ENCODE measurements around the gene PDE8A.
"Not testable (repeated sequence)": the region's sequence is repeated elsewhere in the genome, so short reads cannot be mapped to it uniquely, and the experiment has no call there.

The PDE8A gene

GRCh38 chr15:84988909-84989644, 7.4 kb downstream of the PDE8A start:
- no peak for DNase-seq (ENCODE audit: low read depth)

- no peak for DNase-seq (ENCODE audit: low read depth)
Measured at GRCh38 chr15:84990507-84990906, 8.9 kb downstream of the PDE8A start.

GRCh38 chr15:84991014-84991712, 9.5 kb downstream of the PDE8A start:
- no peak for DNase-seq (ENCODE audit: low read depth)

- DNase-seq (ENCODE audit: low read depth) = peak; percentile 33
Measured at GRCh38 chr15:84992157-84992944, 10.7 kb downstream of the PDE8A start.

- DNase-seq (ENCODE audit: low read depth) = no peak
Measured at GRCh38 chr15:84996055-84996454, 14.4 kb downstream of the PDE8A start.

GRCh38 chr15:84996714-84997113, 15.1 kb downstream of the PDE8A start:
- DNase-seq (ENCODE audit: low read depth) = not testable (repeated sequence)

- not testable (repeated sequence) for DNase-seq (ENCODE audit: low read depth)
Measured at GRCh38 chr15:84997214-84997613, 15.6 kb downstream of the PDE8A start.

GRCh38 chr15:85000189-85000864, 18.7 kb downstream of the PDE8A start:
- no peak for DNase-seq (ENCODE audit: low read depth)

GRCh38 chr15:85000937-85001336, 19.3 kb downstream of the PDE8A start:
- no peak for DNase-seq (ENCODE audit: low read depth)

GRCh38 chr15:85002517-85002916, 20.9 kb downstream of the PDE8A start:
- no peak for DNase-seq (ENCODE audit: low read depth)

- no peak for DNase-seq (ENCODE audit: low read depth)
Measured at GRCh38 chr15:85003593-85004312, 22.1 kb downstream of the PDE8A start.

- no peak for DNase-seq (ENCODE audit: low read depth)
Measured at GRCh38 chr15:85004550-85004949, 22.9 kb downstream of the PDE8A start.

GRCh38 chr15:85005319-85005718, 23.7 kb downstream of the PDE8A start:
- no peak for DNase-seq (ENCODE audit: low read depth)

GRCh38 chr15:85005746-85006145, 24.1 kb downstream of the PDE8A start:
- DNase-seq (ENCODE audit: low read depth) = no peak

- no peak for DNase-seq (ENCODE audit: low read depth)
Measured at GRCh38 chr15:85006201-85006600, 24.5 kb downstream of the PDE8A start.

- no peak for DNase-seq (ENCODE audit: low read depth)
Measured at GRCh38 chr15:85006655-85007054, 25.0 kb downstream of the PDE8A start.

- no peak for DNase-seq (ENCODE audit: low read depth)
Measured at GRCh38 chr15:85007137-85007536, 25.5 kb downstream of the PDE8A start.

- DNase-seq (ENCODE audit: low read depth) = no peak
Measured at GRCh38 chr15:85007741-85008397, 26.2 kb downstream of the PDE8A start.

- no peak for DNase-seq (ENCODE audit: low read depth)
Measured at GRCh38 chr15:85008474-85009260, 27.0 kb downstream of the PDE8A start.

GRCh38 chr15:85009435-85009834, 27.8 kb downstream of the PDE8A start:
- no peak for DNase-seq (ENCODE audit: low read depth)

All from stimulated activated CD4-positive, alpha-beta T cell treated with anti-CD3 and anti-CD28 coated beads, Interleukin-2, amount 100 ng/mL, for 4 hours (primary cell).